Measurements from ENCODE around the gene ADCY10.
"Not testable (repeated sequence)": the region's sequence is repeated elsewhere in the genome, so short reads cannot be mapped to it uniquely, and the experiment has no call there.

The ADCY10 gene

GRCh38 chr1:167837326-167837725 is 76.6 kb downstream of the ADCY10 start:
- H3K4me3 ChIP-seq (ENCODE audit: control insufficient read depth, low read depth, low read length): no peak overlapping the region
- no peak for TF ChIP-seq CTCF (IDR thresholded peaks at IDR 0.05; ENCODE audit: control insufficient read depth, insufficient read depth, low read depth, low read length, missing control alignments)
- no peak for DNase-seq (ENCODE audit: low read depth)

- no peak for TF ChIP-seq CTCF (IDR thresholded peaks at IDR 0.05; ENCODE audit: control insufficient read depth, insufficient read depth, low read depth, low read length, missing control alignments)
- no peak for DNase-seq (ENCODE audit: low read depth)
- H3K4me3 ChIP-seq (ENCODE audit: control insufficient read depth, low read depth, low read length): no peak overlapping the region
Observed at GRCh38 chr1:167836197-167836596, 77.7 kb downstream of the ADCY10 start.

- TF ChIP-seq CTCF (IDR thresholded peaks at IDR 0.05; ENCODE audit: control insufficient read depth, insufficient read depth, low read depth, low read length, missing control alignments): no peak
- DNase-seq (ENCODE audit: low read depth): no peak
- H3K4me3 ChIP-seq (ENCODE audit: control insufficient read depth, low read depth, low read length): no peak overlapping the region
Observed at GRCh38 chr1:167833904-167834303, 80.0 kb downstream of the ADCY10 start.

GRCh38 chr1:167832693-167833092 is 81.2 kb downstream of the ADCY10 start:
- H3K4me3 ChIP-seq (ENCODE audit: control insufficient read depth, low read depth, low read length): no peak overlapping the region
- no peak for DNase-seq (ENCODE audit: low read depth)
- TF ChIP-seq CTCF (IDR thresholded peaks at IDR 0.05; ENCODE audit: control insufficient read depth, insufficient read depth, low read depth, low read length, missing control alignments): no peak

- not testable (repeated sequence) for H3K4me3 ChIP-seq (ENCODE audit: control insufficient read depth, low read depth, low read length); DNase-seq (ENCODE audit: low read depth)
Observed at GRCh38 chr1:167830668-167831067, 83.3 kb downstream of the ADCY10 start.

GRCh38 chr1:167829868-167830267 is 84.1 kb downstream of the ADCY10 start:
- DNase-seq (ENCODE audit: low read depth): no peak
- H3K4me3 ChIP-seq (ENCODE audit: control insufficient read depth, low read depth, low read length): no peak overlapping the region

GRCh38 chr1:167826127-167826526 is 87.8 kb downstream of the ADCY10 start:
- DNase-seq (ENCODE audit: low read depth): no peak
- no peak overlapping the region for H3K4me3 ChIP-seq (ENCODE audit: control insufficient read depth, low read depth, low read length)
- no peak for TF ChIP-seq CTCF (IDR thresholded peaks at IDR 0.05; ENCODE audit: control insufficient read depth, insufficient read depth, low read depth, low read length, missing control alignments)

More at GRCh38 chr1:167829868-167830267, 84.1 kb downstream of the ADCY10 start:
- no peak for TF ChIP-seq CTCF (IDR thresholded peaks at IDR 0.05; ENCODE audit: control insufficient read depth, insufficient read depth, low read depth, low read length, missing control alignments)

Data from AG09309 (cell line).